Memory B cell (primary cell): ENCODE results near the gene BRD3OS.
A peak's percentile ranks its signal among the peaks of the same experiment; 100 is the strongest.

Experiments used
- ATAC-seq: fragments of 150-1000 bp; cut with Tn5 transposase; 2 replicates; pipeline ENCODE4 v1.10.0; 2021; ENCODE audit warnings: low read depth, mild to moderate bottlenecking, moderate library complexity
- DNase-seq, 2 donors: peaks; one replicate each; pipeline ENCODE4 v3.0.0; 2022; ENCODE audit warnings: low spot score in 2 of 2
- H3K27ac Mint-ChIP-seq: one replicate; pipeline ENCODE4 v1.8.0; 2022; ENCODE audit warnings: mild to moderate bottlenecking, moderate library complexity, mixed read lengths
- H3K27me3 Mint-ChIP-seq: one replicate; pipeline ENCODE4 v1.8.0; 2022; ENCODE audit warnings: mixed read lengths
- H3K36me3 Mint-ChIP-seq: one replicate; pipeline ENCODE4 v1.8.0; 2022; ENCODE audit warnings: mild to moderate bottlenecking, mixed read lengths
- H3K4me1 Mint-ChIP-seq: one replicate; pipeline ENCODE4 v1.8.0; 2022; ENCODE audit warnings: mixed read lengths
- H3K4me3 Mint-ChIP-seq: one replicate; pipeline ENCODE4 v1.8.0; 2022; ENCODE audit warnings: mild to moderate bottlenecking, moderate library complexity, mixed read lengths
- H3K9me3 Mint-ChIP-seq: one replicate; pipeline ENCODE4 v1.8.0; 2022; ENCODE audit warnings: mixed read lengths

Gene BRD3OS

DNA sequence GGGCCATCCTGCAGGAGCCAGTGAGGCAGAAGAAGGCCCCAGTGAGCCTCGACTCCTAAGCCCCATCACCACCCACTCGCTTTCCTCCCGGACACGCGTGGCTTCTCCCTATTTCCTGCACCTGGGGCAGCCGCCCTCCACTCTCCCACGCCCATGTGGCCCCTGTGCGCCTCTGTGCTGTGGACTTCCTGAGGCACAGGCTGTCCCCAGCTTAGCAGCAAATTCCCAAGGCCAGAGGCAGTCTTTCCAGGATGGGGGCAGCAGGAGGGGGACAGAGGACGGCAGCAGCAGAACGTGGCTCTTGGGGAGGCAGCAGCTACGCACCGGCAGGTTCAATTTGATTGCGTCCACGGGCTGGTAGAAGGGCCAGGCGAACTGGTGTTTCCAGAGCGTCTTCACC is 27.7 kb downstream of the BRD3OS start:
- no peak overlapping the region for H3K4me3 Mint-ChIP-seq
- ATAC-seq: no peak
- no peak for DNase-seq
- no peaks in the 10 kb centered on the region for H3K9me3 Mint-ChIP-seq
- no peak overlapping the region for H3K27ac Mint-ChIP-seq
- H3K36me3 Mint-ChIP-seq: peaks cover 11% of the 10 kb centered on the region
- no peaks in the 10 kb centered on the region for H3K27me3 Mint-ChIP-seq
- H3K4me1 Mint-ChIP-seq: peaks cover 6% of the 10 kb centered on the region

DNA sequence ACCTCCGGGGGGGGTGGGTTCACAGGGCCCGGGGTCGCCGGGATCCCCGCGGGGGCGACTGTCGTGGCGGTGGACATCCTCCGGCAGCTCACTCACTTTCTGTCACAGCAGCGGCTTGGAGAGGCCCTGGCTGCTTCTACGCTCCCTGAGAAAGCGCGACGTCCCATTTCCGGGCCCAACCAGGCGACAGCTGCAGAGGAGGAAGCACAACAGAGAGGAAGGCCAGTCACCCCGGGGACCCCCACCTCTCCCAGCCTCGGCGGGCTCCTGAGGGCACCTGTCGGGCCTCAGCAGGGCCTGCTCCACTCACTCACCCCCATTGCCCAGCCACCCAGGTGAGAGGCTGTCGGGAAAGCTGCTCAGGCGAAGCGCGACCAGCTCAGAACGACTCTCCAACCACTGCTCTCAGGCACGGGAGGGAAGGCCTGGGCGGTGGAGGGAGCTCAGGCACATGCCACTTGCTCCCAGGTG is 28.2 kb downstream of the BRD3OS start:
- Mint-ChIP-seq H3K4me3 (no peak overlapping the region), H3K27ac (no peak overlapping the region), H3K4me1 (peaks cover 7% of the 10 kb centered on the region), H3K36me3 (peaks cover 10% of the 10 kb centered on the region), H3K27me3 (no peaks in the 10 kb centered on the region), H3K9me3 (no peaks in the 10 kb centered on the region)
- ATAC-seq: no peak
- DNase-seq: no peak

DNA sequence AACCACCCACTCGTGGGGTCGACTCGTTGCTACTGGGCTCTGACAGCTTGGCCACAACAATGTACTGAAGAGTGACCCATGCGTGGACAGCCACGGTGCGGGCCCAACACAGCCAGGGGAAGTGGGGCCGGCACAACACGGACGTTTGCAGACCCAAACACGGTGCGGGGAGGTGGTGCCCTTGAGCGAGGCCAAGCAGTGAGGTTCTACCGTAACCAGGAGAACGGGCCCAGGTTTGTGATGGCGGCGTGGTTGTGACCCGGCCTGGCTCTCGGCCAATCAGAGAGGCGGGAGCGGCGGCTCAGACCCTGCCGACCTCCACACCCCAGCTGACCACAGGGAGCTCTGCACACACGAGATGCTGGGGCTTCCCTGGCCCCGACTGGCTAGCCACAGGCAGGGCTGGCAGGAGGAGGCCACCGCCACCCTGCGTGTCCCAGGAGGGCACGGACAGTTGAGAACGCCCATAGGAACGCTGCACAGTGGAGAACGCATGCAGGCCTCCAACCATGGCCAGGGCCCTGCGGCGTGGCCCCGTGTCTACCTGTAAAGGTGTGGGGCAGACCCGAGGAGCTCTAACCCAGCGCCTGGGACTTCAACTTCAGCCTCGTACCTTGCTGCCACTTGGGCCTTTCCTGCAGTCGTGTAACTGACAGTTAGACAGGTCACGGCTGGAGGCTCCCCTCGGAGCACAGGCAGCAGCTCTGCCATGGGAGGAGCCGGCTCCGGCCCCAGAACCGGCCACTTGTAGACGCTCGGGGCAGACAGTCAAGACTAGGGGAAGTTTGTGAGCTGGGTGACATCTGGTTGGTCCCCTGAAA is 28.9 kb downstream of the BRD3OS start:
- no peaks in the 10 kb centered on the region for H3K9me3 Mint-ChIP-seq
- no peaks in the 10 kb centered on the region for H3K27me3 Mint-ChIP-seq
- H3K36me3 Mint-ChIP-seq: peaks cover 10% of the 10 kb centered on the region
- ATAC-seq (no peak), DNase-seq (no peak)
- H3K4me1 Mint-ChIP-seq: peaks cover 11% of the 10 kb centered on the region
- H3K4me3 Mint-ChIP-seq: no peak overlapping the region
- H3K27ac Mint-ChIP-seq: no peak overlapping the region

DNA sequence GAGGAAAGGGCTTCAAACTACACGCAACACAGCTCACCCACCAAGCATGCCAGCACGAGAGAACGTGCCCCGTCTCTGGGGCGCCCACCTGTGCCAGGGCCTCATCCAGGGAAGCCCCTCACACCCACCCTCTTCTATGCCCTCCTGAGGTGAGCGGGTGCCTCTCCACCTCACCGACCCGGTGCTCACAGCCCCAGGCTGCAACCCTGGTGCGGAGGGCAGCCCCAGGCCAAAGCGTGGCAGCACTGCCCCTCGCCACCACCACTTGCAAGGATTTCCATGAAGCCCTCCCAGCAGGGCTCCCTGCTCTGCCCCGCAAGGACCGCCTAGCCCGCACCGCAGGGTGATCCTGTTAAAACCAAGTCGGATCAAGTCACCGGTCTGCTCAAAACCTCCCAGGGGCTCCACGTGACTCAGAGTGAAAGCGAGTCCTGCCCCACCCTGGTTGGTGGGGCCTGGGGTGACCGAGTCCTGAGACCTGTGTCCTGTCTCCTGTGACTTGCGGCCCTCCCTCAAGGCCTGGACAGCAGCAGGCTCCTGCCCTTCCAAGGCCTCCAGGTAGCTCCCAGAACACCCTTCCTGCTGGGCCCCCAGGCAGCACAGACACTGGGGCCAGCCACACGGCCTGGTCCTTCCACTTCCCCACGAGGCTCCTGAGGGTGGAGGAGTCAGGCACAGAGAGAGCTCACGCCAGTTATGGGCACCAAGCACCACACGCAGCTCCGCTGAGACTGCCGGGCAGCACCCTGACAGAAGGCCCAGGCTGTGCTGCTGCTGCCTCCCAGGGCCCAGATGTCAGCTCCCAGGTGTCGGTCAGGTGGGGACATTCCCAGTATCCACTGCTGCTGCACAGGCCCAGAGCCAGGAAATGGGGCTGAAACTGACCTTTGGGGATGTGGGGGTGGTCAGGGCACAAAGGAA is 29.9 kb downstream of the BRD3OS start:
- peaks cover 8% of the 10 kb centered on the region for H3K36me3 Mint-ChIP-seq
- H3K9me3 Mint-ChIP-seq: no peaks in the 10 kb centered on the region
- no peaks in the 10 kb centered on the region for H3K27me3 Mint-ChIP-seq
- no peak overlapping the region for H3K4me3 Mint-ChIP-seq
- ATAC-seq: no peak
- no peak for DNase-seq
- H3K27ac Mint-ChIP-seq: no peak overlapping the region
- peaks cover 18% of the 10 kb centered on the region for H3K4me1 Mint-ChIP-seq

DNA sequence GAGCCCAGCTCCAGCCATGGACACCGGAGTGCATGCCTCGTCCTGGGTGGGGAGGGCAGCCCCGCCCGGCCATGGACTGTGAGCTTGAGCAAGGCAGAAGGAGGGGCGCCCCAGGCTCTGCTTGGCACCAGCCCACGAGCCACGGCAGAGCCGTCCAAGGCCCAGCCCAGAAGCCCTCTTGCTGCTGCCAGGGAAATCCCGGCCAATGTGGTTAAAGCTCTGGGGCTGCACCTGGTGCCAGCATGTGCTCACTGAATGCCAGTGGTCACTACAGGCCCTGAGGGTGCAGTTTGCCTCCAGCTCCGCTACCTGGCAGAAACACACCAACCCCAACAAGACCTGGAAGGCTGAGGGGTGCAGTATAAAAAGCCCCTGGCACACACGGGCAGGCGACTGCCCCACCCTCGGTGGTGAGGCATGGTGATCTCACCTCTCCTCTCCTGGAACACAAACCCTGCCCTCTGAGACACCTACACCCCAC is 30.7 kb downstream of the BRD3OS start:
- Mint-ChIP-seq H3K27ac (no peak overlapping the region), H3K27me3 (no peaks in the 10 kb centered on the region), H3K36me3 (peaks cover 7% of the 10 kb centered on the region), H3K4me1 (peaks cover 25% of the 10 kb centered on the region), H3K9me3 (no peaks in the 10 kb centered on the region), H3K4me3 (no peak overlapping the region)
- no peak for DNase-seq
- no peak for ATAC-seq

DNA sequence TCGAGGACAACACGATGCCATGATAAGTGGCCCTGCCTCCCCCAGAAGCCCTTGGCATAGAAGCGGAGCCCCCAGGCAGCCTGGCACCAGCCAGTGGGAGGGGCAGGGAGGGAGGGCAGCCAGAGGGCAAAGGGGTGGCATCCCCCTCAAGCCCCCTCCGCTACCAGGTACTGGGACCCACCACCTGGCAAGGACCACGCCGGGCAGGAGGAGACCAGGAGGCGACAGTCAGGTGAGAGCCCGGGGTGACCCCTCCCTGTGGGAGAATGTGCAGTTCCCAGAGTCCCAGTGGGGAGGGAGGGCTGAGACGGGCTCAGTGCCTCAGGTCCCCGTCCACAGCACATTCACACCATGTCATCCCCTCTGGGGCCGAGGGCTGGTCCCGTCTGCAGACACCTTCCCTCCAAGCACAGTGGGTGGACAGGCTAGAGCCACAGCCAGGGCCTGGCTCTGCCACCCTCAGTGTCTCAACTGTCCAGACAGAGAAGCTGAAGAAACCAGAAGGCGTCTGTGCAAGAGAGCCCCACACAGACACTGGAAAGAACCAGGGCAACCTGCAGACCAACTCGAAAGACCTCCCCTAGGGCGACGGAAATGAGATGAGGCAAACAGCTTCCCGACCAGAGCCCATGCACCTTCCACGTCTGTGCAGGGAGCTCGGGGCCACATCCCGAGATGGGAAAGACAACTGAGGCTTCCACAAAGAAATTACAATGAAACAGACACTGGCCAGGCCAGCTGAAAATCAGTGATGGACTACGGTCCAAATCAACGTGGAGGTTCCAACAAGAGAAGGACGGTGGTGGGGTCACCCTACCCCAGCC is 31.4 kb downstream of the BRD3OS start:
- Mint-ChIP-seq H3K9me3 (no peaks in the 10 kb centered on the region), H3K36me3 (peaks cover 2% of the 10 kb centered on the region), H3K4me1 (peaks cover 28% of the 10 kb centered on the region), H3K4me3 (no peak overlapping the region), H3K27me3 (no peaks in the 10 kb centered on the region), H3K27ac (no peak overlapping the region)
- ATAC-seq (no peak), DNase-seq (no peak)

DNA sequence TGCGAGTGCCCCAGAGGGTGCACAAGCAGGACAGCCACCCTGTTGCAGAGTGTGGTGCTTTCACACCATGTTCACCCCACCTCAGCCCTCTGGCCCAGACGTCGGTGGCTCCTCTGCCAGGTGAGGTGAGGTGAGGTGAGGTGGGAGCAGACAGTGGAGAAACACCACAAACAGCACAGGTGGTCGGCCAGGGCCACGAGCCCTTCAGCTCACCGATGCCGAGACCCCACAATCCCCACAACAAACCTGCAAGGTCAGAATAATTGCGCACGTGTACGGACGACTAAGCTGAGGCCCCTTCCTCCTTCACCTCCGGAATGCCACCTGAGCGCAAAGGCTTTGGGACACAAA is 32.0 kb downstream of the BRD3OS start:
- H3K27ac Mint-ChIP-seq: no peak overlapping the region
- H3K4me3 Mint-ChIP-seq: no peak overlapping the region
- H3K27me3 Mint-ChIP-seq: no peaks in the 10 kb centered on the region
- no peaks in the 10 kb centered on the region for H3K9me3 Mint-ChIP-seq
- no peak for DNase-seq
- ATAC-seq: no peak
- H3K4me1 Mint-ChIP-seq: peaks cover 30% of the 10 kb centered on the region
- H3K36me3 Mint-ChIP-seq: peaks cover 2% of the 10 kb centered on the region

DNA sequence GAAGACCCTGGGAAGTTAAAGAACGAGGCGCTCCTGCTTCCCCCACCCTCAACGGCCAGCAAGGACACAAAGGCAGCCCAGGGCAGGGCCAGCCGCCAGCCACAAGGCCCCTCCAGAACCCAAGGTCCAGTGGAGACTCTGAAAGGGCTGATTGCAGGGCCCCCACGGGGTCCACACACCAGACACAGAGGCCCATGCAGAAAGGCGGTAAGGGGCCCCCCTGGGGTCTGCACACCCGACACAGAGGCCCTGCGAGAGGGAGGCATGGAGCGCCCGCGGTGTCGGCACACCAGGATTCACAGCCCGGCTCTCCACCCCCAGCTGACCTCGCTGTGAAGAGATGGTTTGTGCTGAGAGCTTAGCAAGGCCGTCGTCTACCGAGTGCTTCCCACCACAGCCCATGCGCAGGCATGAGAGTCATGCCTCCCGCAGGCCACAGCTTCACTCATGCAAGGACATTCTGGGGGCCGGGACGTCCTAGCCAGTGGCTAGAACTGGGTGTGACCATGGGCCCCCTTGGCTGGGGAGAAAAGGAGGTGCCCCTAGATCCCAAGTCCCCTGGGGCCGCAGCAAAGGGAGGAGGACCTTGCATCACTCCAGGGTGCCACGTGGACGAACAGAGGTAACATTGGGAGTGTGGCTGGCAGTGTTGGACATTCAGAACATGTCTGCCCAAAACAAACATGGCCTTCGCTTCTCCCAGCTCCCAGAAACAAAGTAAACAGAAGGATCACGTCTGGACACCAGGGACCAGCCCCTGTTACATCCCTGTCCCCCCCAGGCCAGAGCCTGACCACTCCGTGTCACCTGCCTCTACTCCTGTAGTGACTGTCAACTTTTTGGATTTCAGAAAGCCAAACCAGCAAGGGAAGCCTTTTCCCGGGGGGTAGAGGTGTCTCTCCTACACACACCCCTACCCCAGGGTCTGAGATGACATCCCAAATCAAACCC is 32.7 kb downstream of the BRD3OS start:
- Mint-ChIP-seq H3K9me3 (no peaks in the 10 kb centered on the region), H3K36me3 (no peaks in the 10 kb centered on the region), H3K4me1 (peaks cover 34% of the 10 kb centered on the region), H3K27me3 (no peaks in the 10 kb centered on the region), H3K4me3 (no peak overlapping the region), H3K27ac (no peak overlapping the region)
- DNase-seq (no peak), ATAC-seq (no peak)

DNA sequence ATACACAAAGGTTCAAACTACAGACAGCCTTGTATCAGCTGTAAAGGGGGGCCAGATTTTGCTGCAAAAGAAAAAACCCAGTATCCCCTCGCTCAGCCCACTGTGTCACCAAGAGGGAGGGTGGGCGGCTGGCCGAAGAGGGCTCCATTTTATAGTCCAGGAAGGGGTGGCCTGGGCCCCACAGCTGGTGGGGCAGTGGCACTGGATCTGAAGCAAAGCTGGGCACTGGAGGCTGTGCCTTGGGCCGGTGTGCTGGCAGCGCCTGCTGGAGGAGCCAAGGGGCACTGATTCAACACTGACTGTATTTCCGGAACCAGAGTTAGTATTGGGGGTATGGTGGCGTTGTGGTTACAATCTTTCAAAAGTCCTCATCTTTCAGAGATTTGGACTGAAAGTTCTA is 33.4 kb downstream of the BRD3OS start:
- no peak for DNase-seq
- no peaks in the 10 kb centered on the region for H3K36me3 Mint-ChIP-seq
- no peak for ATAC-seq
- no peak overlapping the region for H3K4me3 Mint-ChIP-seq
- H3K9me3 Mint-ChIP-seq: no peaks in the 10 kb centered on the region
- H3K4me1 Mint-ChIP-seq: peaks cover 34% of the 10 kb centered on the region
- no peak overlapping the region for H3K27ac Mint-ChIP-seq
- H3K27me3 Mint-ChIP-seq: no peaks in the 10 kb centered on the region

DNA sequence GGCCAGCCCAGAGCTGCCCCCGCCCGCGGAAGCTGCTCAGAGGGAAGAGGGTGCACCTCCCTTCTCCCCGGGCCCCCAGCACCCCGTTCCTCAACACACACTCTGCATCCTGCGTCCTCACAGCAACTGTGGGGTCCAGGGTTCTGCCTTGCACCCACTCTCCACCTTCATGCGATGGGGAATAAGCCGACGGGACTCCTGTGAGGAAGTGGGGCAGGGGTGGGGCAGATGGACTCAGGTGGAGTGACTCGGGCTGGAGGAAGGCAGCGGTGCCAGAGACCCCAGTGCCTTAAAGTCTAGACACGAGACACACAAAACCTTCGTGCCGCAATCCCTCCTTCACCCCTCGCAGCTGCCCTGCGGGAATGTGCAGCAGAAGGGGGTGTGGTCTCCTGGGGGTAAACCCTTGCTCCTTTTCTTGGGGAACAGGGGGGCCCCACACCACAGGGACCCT is 33.9 kb downstream of the BRD3OS start:
- H3K4me3 Mint-ChIP-seq: no peak overlapping the region
- H3K36me3 Mint-ChIP-seq: no peaks in the 10 kb centered on the region
- no peaks in the 10 kb centered on the region for H3K9me3 Mint-ChIP-seq
- peaks cover 34% of the 10 kb centered on the region for H3K4me1 Mint-ChIP-seq
- H3K27me3 Mint-ChIP-seq: no peaks in the 10 kb centered on the region
- DNase-seq: no peak
- no peak overlapping the region for H3K27ac Mint-ChIP-seq
- no peak for ATAC-seq

DNA sequence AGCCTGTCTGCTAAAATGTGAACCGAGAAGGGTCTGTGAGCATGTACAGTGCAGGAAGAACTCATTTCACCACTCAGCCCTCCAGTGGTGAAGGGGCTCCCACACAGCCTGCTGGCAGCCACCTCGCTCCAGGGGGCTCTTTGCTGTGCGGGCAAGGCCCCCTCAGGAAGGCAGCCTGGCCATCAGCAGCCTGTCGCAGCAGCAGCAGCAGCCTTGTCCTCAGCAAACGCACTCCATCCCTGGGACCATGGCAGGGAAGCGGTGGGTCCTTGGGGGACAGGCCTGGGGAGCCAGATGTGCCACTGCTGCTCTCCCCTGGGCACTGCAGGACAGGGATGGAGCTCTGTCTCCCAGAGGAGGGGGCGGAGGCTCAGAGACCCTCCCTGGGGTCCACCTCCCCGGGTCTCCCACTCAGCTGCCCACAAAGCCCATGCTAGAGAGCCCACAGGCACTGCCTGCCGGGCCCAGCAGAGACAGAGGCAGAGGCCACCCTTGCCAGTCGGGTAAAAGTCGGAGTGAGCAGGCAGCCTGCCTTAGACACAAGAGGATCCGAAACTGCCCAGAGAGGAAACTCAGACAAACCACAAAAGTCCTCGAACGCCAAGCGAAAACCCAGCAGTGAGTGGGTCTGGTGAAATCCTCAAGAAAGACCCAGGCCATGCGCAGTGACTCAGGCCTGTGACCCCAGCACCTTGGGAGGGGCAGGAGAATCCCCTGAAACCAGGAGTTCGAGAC is 34.5 kb downstream of the BRD3OS start:
- DNase-seq (peak; percentile 61 to 70), ATAC-seq (peak; percentile 99)
- Mint-ChIP-seq H3K4me3 (peak overlapping the region; percentile 50), H3K27ac (no peak overlapping the region), H3K27me3 (no peaks in the 10 kb centered on the region), H3K36me3 (no peaks in the 10 kb centered on the region), H3K4me1 (peaks cover 34% of the 10 kb centered on the region), H3K9me3 (no peaks in the 10 kb centered on the region)

DNA sequence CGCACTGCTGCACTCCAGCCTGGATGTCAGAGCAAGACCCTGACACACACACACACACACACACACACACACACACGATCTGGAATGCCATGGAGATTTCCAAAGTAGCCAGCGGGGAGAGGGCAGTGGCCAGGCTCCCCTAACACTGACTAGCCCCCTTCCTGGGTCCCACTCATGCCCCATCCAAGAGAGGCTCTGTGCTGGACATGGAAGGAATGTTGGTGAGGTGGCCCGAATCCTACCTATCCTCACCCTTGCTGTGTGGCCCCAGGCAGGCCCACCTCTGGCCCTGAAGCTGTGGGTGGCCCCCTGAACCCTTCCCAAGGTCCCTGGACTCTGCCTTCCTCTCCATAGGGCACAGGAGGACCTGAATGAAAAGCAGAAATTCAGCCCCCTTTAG is 35.3 kb downstream of the BRD3OS start:
- H3K4me1 Mint-ChIP-seq: peaks cover 38% of the 10 kb centered on the region
- DNase-seq (no peak), ATAC-seq (no peak)
- peak overlapping the region; percentile 50 for H3K4me3 Mint-ChIP-seq
- no peak overlapping the region for H3K27ac Mint-ChIP-seq
- H3K27me3 Mint-ChIP-seq: no peaks in the 10 kb centered on the region
- H3K9me3 Mint-ChIP-seq: no peaks in the 10 kb centered on the region
- H3K36me3 Mint-ChIP-seq: no peaks in the 10 kb centered on the region
